Measurements from ENCODE around the gene RGS5.

- TF ChIP-seq CTCF (IDR thresholded peaks at IDR 0.05; ENCODE audit: extremely low read depth in 1 of 2, insufficient read depth in 1 of 2, low read depth in 1 of 2, low read length in 2 of 2) (no peak), POLR2AphosphoS5 (IDR thresholded peaks at IDR 0.05; ENCODE audit: insufficient read depth, low read depth, low read length) (no peak), POLR2A (IDR thresholded peaks at IDR 0.05; ENCODE audit: low read depth, low read length) (no peak), EZH2 (IDR thresholded peaks at IDR 0.05; ENCODE audit: borderline replicate concordance, low read depth, low read length, severe bottlenecking) (no peak), MAX (IDR thresholded peaks at IDR 0.05; ENCODE audit: insufficient read depth, insufficient read length) (no peak), JUN (IDR thresholded peaks at IDR 0.05; ENCODE audit: borderline replicate concordance, insufficient read depth, insufficient read length, low read depth) (no peak)
These were observed 810 bp downstream of the RGS5 start for GRCh38 chr1:163201906-163202305.
